ENCODE results near the gene KIAA0232.
"Not testable (repeated sequence)": the region's sequence is repeated elsewhere in the genome, so short reads cannot be mapped to it uniquely, and the experiment has no call there.

Gene KIAA0232

GRCh38 chr4:6815029-6815836, 32.7 kb downstream of the KIAA0232 start:
- no peak for DNase-seq

GRCh38 chr4:6819295-6819694, 36.8 kb downstream of the KIAA0232 start:
- no peak for DNase-seq

- DNase-seq, result no peak
These were observed 38.2 kb downstream of the KIAA0232 start for GRCh38 chr4:6820695-6821094.

- DNase-seq, result no peak
These were observed 41.5 kb downstream of the KIAA0232 start for GRCh38 chr4:6824071-6824470.

GRCh38 chr4:6824772-6825402, 42.4 kb downstream of the KIAA0232 start:
- DNase-seq, result no peak

GRCh38 chr4:6825403-6825802, 42.9 kb downstream of the KIAA0232 start:
- DNase-seq, result no peak

GRCh38 chr4:6826781-6827508, 44.4 kb downstream of the KIAA0232 start:
- DNase-seq, result no peak

- no peak for DNase-seq
These were observed 46.6 kb downstream of the KIAA0232 start for GRCh38 chr4:6829086-6829485.

GRCh38 chr4:6834867-6835266, 52.3 kb downstream of the KIAA0232 start:
- DNase-seq, result no peak

GRCh38 chr4:6835616-6836015, 53.1 kb downstream of the KIAA0232 start:
- not testable (repeated sequence) for DNase-seq

GRCh38 chr4:6837106-6837505, 54.6 kb downstream of the KIAA0232 start:
- DNase-seq, result not testable (repeated sequence)

GRCh38 chr4:6839579-6839978, 57.1 kb downstream of the KIAA0232 start:
- DNase-seq, result no peak

- DNase-seq, result no peak
These were observed 57.8 kb downstream of the KIAA0232 start for GRCh38 chr4:6840062-6840976.

GRCh38 chr4:6845027-6845426, 62.5 kb downstream of the KIAA0232 start:
- DNase-seq, result no peak

GRCh38 chr4:6845574-6845973, 63.0 kb downstream of the KIAA0232 start:
- no peak for DNase-seq

- DNase-seq, result no peak
These were observed 64.7 kb downstream of the KIAA0232 start for GRCh38 chr4:6847178-6847577.

GRCh38 chr4:6848717-6849305, 66.3 kb downstream of the KIAA0232 start:
- DNase-seq, result no peak

GRCh38 chr4:6849691-6850090, 67.2 kb downstream of the KIAA0232 start:
- no peak for DNase-seq

GRCh38 chr4:6851431-6851830, 68.9 kb downstream of the KIAA0232 start:
- DNase-seq, result no peak

GRCh38 chr4:6851962-6852361, 69.4 kb downstream of the KIAA0232 start:
- no peak for DNase-seq

- no peak for DNase-seq
These were observed 70.1 kb downstream of the KIAA0232 start for GRCh38 chr4:6852582-6852981.

- no peak for DNase-seq
These were observed 71.7 kb downstream of the KIAA0232 start for GRCh38 chr4:6854098-6854744.
